Measurements from ENCODE around the gene ZNF235.

ZNF235 gene

DNA sequence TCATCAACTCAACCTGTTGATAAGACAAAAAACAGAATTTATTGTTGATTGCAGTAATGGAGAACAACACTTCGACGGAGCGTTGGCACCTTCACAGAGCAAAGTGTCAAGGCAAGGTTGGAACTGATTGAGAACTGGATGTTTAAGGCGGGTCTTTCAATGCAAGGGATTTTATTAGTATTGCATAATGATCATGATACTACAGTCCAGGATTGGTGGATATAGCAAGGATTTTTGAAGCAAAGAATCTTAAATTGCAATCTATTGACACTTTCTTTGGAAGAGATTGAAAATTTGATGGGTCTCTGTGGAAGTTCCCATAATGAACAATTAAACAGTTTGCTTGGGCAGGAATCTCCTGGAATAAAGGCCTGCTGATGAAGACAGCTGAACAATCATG is 632 bp upstream of the ZNF235 start:
- Histone ChIP-seq H3K4me1 (ENCODE audit: control insufficient read depth, insufficient read depth, low read length) (no peaks in the 10 kb centered on the region), H3K9me3 (ENCODE audit: control insufficient read depth, insufficient read depth, low read length) (peaks cover 12% of the 10 kb centered on the region), H3K36me3 (ENCODE audit: control insufficient read depth, insufficient read depth, low read length) (peaks cover 17% of the 10 kb centered on the region; the same call in 1 of the 2 replicates), H3K9ac (ENCODE audit: low read depth, low read length) (no peak overlapping the region), H3K27ac (ENCODE audit: low read depth, low read length) (no peak overlapping the region), H3K27me3 (ENCODE audit: control insufficient read depth, insufficient read depth, low read length) (no peaks in the 10 kb centered on the region), H3K4me3 (ENCODE audit: low read depth, low read length) (peak overlapping the region; percentile 89)

DNA sequence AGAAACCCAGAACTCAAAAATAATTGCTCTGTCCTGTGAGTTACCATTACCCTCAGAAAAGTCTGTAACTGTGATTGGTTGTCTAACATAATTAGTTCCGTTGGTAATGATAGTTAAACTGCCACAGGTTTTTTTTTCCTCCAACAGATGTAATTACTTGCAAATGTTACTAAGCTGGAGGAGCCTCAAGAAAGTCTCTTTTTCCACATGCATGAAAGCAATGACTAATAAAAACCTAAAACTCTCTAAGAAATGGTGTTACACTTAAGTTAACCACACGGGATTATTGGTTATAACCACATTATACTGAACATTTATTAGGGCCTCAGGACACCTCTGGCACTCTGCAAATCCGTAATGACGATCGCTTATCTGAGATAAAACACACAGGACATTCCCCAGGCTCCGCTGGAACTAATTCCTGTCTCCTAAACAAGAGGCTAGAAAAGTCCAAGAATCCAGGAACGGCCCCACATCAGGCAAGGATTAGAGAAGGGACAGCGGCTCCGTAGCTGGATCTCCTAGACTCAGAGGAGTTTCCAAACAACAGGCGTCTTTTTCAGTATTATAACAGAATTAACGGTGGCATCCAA is 753 bp downstream of the ZNF235 start:
- H3K36me3 ChIP-seq (ENCODE audit: control insufficient read depth, insufficient read depth, low read length) = peaks cover 29% of the 10 kb centered on the region
- peak overlapping the region; percentile 89 for H3K4me3 ChIP-seq (ENCODE audit: low read depth, low read length)
- H3K4me1 ChIP-seq (ENCODE audit: control insufficient read depth, insufficient read depth, low read length) = no peaks in the 10 kb centered on the region
- H3K27me3 ChIP-seq (ENCODE audit: control insufficient read depth, insufficient read depth, low read length) = no peaks in the 10 kb centered on the region
- H3K9me3 ChIP-seq (ENCODE audit: control insufficient read depth, insufficient read depth, low read length) = peaks cover 7% of the 10 kb centered on the region; the same call in 1 of the 2 replicates
- peak overlapping the region; percentile 76 for H3K27ac ChIP-seq (ENCODE audit: low read depth, low read length)
- H3K9ac ChIP-seq (ENCODE audit: low read depth, low read length) = peak overlapping the region; percentile 68

DNA sequence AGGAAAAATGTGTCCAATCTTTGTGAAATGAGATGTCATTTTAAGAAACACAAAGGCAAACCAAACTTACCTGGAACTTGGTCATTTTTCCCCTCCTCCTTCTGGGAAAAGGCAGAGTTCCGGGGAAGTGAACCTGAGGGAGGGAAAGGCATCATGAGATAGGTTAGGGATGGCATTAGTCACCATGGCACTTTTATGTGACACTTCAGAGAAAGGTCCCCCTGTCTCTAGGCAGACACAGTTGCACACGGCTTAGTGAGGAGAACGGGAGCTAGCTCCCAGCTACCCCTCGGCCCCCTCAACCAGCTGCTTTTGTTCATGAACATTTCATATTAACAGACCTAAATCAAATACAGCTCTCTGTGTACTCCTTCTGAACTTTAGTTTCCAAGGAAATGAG is 1.5 kb downstream of the ZNF235 start:
- peak overlapping the region; percentile 89 for H3K4me3 ChIP-seq (ENCODE audit: low read depth, low read length)
- no peak overlapping the region for H3K9ac ChIP-seq (ENCODE audit: low read depth, low read length)
- peaks cover 3% of the 10 kb centered on the region; the same call in 1 of the 2 replicates for H3K9me3 ChIP-seq (ENCODE audit: control insufficient read depth, insufficient read depth, low read length)
- no peak overlapping the region for H3K27ac ChIP-seq (ENCODE audit: low read depth, low read length)
- no peaks in the 10 kb centered on the region for H3K27me3 ChIP-seq (ENCODE audit: control insufficient read depth, insufficient read depth, low read length)
- no peaks in the 10 kb centered on the region for H3K4me1 ChIP-seq (ENCODE audit: control insufficient read depth, insufficient read depth, low read length)
- peaks cover 37% of the 10 kb centered on the region for H3K36me3 ChIP-seq (ENCODE audit: control insufficient read depth, insufficient read depth, low read length)

DNA sequence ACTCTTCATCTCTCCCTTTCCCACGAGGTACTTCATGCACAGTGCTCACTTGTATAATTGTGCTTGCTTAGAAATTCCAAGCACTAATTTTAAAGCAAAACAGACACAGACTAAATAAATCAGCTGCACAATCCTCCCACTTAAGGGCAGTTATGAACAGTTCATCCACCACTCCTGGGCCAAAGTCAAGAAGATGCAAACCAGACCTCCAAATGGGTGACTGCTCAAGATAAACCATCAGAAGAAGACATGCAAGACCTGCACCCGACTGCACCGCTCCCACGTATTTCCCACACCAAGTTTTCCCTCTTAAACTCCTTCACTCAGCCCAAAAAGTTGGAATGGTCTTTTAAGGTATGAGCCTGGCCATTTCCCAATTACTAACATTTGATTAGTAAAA is 19.9 kb downstream of the ZNF235 start:
- H3K4me3 ChIP-seq (ENCODE audit: low read depth, low read length) = no peak overlapping the region
- peaks cover 24% of the 10 kb centered on the region for H3K36me3 ChIP-seq (ENCODE audit: control insufficient read depth, insufficient read depth, low read length)
- H3K27me3 ChIP-seq (ENCODE audit: control insufficient read depth, insufficient read depth, low read length) = no peaks in the 10 kb centered on the region
- no peaks in the 10 kb centered on the region for H3K4me1 ChIP-seq (ENCODE audit: control insufficient read depth, insufficient read depth, low read length)
- peaks cover 25% of the 10 kb centered on the region for H3K9me3 ChIP-seq (ENCODE audit: control insufficient read depth, insufficient read depth, low read length)
- no peak overlapping the region for H3K9ac ChIP-seq (ENCODE audit: low read depth, low read length)
- no peak overlapping the region for H3K27ac ChIP-seq (ENCODE audit: low read depth, low read length)

DNA sequence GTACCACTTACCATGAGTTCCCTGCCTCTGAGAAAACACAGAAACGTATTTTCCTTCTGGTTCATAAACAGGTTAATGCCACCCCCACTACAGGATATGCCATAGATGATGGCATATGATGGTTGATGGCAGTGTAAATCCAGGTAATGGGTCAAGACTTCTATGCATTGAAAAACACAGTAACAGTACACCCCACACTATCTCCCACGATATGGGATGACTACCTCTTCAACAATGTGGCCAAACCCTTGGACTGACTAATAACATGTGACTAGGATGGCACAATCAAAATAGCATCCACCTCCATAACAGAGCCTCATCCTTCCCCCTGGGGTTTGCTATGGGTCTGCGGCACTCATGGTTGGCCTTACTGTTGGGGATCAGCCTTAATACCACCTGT is 22.0 kb downstream of the ZNF235 start:
- Histone ChIP-seq H3K36me3 (ENCODE audit: control insufficient read depth, insufficient read depth, low read length) (peaks cover 9% of the 10 kb centered on the region), H3K27me3 (ENCODE audit: control insufficient read depth, insufficient read depth, low read length) (no peaks in the 10 kb centered on the region), H3K4me1 (ENCODE audit: control insufficient read depth, insufficient read depth, low read length) (no peaks in the 10 kb centered on the region), H3K9ac (ENCODE audit: low read depth, low read length) (no peak overlapping the region), H3K4me3 (ENCODE audit: low read depth, low read length) (no peak overlapping the region), H3K27ac (ENCODE audit: low read depth, low read length) (no peak overlapping the region), H3K9me3 (ENCODE audit: control insufficient read depth, insufficient read depth, low read length) (peaks cover 32% of the 10 kb centered on the region)

DNA sequence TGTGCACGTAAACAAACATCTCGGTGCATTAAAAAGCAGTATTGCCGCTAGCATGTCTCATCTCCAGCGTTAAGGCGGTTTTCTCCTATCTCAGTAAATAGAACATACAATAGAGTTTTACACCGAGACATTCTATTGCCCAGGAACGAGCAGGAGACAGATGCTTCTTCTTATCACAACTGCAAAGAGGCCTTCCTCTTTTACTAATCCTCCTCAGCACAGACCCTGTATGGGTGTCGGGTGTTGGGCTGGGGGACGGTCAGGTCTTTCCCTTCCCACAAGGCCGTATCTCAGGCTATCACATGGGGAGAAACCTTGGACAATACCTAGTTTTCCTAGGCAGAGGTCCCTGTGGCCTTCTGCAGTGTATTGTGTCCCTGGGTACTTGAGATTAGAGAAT is 23.9 kb downstream of the ZNF235 start:
- Histone ChIP-seq H3K36me3 (ENCODE audit: control insufficient read depth, insufficient read depth, low read length) (no peaks in the 10 kb centered on the region), H3K9ac (ENCODE audit: low read depth, low read length) (no peak overlapping the region), H3K27me3 (ENCODE audit: control insufficient read depth, insufficient read depth, low read length) (no peaks in the 10 kb centered on the region), H3K4me1 (ENCODE audit: control insufficient read depth, insufficient read depth, low read length) (no peaks in the 10 kb centered on the region), H3K27ac (ENCODE audit: low read depth, low read length) (no peak overlapping the region), H3K9me3 (ENCODE audit: control insufficient read depth, insufficient read depth, low read length) (peaks cover 38% of the 10 kb centered on the region), H3K4me3 (ENCODE audit: low read depth, low read length) (no peak overlapping the region)

DNA sequence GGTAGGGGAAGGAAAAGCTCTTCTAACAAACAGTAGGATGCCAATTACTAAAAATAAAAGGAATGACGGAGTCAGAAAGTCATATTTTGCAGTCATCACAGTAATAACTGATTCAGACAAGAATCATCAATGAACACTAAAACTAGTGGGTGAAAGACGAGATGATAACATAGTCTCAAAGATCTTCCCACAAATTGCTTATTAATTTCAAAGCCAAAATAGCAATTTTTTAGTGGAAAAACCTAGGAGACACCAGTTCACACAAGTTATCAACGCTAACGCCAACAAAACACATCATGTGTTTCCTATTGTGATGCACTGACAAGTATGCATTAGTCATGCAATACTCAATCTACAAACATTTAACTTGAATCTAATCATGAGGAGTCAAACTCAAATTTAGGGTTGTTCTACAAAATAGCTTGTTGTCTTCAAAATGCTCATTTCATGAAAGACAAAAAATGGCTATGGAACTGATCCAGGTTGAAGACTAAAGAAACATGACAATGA is 26.6 kb downstream of the ZNF235 start:
- Histone ChIP-seq H3K9me3 (ENCODE audit: control insufficient read depth, insufficient read depth, low read length) (peaks cover 50% of the 10 kb centered on the region), H3K36me3 (ENCODE audit: control insufficient read depth, insufficient read depth, low read length) (peaks cover 6% of the 10 kb centered on the region), H3K9ac (ENCODE audit: low read depth, low read length) (no peak overlapping the region), H3K4me3 (ENCODE audit: low read depth, low read length) (no peak overlapping the region), H3K27ac (ENCODE audit: low read depth, low read length) (no peak overlapping the region), H3K4me1 (ENCODE audit: control insufficient read depth, insufficient read depth, low read length) (no peaks in the 10 kb centered on the region), H3K27me3 (ENCODE audit: control insufficient read depth, insufficient read depth, low read length) (no peaks in the 10 kb centered on the region)

DNA sequence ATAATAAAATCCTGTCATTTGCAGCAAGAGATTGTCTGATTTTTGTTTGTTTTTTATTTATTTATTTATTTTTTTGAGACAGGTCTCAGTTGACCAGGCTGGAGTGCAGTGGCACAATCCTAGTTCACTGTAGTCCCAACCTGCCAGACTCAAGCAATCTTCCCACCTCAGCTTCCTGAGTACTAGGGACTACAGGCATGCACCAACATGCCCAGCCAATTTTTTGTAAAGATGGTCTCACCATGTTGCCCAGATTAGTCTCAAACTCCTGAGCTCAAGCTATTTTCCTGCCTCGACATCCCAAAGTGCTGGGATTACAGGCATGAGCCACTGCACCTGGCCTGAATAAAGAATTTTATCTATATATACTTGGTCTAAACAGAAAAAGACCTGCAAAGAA is 27.5 kb downstream of the ZNF235 start:
- Histone ChIP-seq H3K9me3 (ENCODE audit: control insufficient read depth, insufficient read depth, low read length) (peaks cover 52% of the 10 kb centered on the region), H3K27ac (ENCODE audit: low read depth, low read length) (no peak overlapping the region), H3K9ac (ENCODE audit: low read depth, low read length) (no peak overlapping the region), H3K4me3 (ENCODE audit: low read depth, low read length) (no peak overlapping the region), H3K27me3 (ENCODE audit: control insufficient read depth, insufficient read depth, low read length) (no peaks in the 10 kb centered on the region), H3K4me1 (ENCODE audit: control insufficient read depth, insufficient read depth, low read length) (no peaks in the 10 kb centered on the region), H3K36me3 (ENCODE audit: control insufficient read depth, insufficient read depth, low read length) (peaks cover 10% of the 10 kb centered on the region)

DNA sequence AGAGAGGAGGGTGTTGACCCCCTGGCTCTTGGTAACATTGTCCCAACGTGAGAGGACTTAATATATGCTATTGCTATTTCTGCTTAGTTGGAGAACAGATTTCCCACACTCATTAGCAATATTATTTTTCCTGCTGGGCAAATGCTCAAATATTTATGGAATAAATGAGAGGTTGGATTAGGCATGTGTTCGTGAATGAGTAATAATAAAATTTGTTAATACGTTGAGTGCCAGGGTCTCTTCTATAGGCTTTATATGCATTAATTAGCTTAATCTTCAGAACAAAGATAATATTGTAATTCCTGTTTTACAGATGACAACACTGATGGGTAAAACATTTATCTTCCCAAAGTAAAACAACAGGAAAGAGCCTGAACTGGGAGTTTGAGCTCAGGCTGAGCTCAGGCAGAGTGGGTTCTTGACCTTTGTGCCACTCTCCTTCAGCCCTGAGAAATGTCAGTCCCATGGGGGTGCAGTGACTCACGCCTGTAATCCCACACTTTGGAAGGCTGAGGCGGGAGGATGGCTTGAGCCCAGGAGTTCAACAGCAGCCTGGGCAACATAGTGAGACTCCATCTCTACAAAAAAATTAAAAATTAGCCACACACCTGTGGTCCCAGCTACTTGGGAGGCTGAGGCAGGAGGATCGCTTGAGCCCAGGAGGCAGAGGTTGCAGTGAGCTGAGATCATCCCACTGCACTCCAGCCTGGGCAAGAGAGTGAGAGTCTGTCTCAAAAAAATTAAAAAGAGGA is 44.0 kb downstream of the ZNF235 start:
- Histone ChIP-seq H3K9ac (ENCODE audit: low read depth, low read length) (no peak overlapping the region; the same call in 1 of the 2 replicates), H3K9me3 (ENCODE audit: control insufficient read depth, insufficient read depth, low read length) (peaks cover 10% of the 10 kb centered on the region; the same call in 1 of the 2 replicates), H3K36me3 (ENCODE audit: control insufficient read depth, insufficient read depth, low read length) (no peaks in the 10 kb centered on the region), H3K4me1 (ENCODE audit: control insufficient read depth, insufficient read depth, low read length) (peaks cover 6% of the 10 kb centered on the region), H3K27ac (ENCODE audit: low read depth, low read length) (no peak overlapping the region), H3K4me3 (ENCODE audit: low read depth, low read length) (peak overlapping the region; percentile 71), H3K27me3 (ENCODE audit: control insufficient read depth, insufficient read depth, low read length) (no peaks in the 10 kb centered on the region)

DNA sequence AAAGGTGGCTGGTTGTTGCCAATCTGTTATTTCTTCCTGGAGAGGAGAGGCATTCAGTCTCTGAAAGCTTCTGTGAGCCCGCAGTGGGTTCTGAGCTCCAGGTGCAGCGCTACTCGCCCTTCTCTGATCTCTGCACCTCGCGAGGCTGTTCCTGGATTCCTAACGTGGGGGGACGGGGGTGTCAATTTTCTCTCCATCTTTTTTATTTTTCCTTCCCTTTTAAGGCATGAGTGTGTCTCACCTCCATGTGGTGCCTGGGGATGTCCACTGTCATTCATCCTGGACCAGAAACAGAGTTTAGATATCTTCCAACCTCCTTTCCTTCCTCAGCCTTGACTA is 44.5 kb downstream of the ZNF235 start:
- Histone ChIP-seq H3K36me3 (ENCODE audit: control insufficient read depth, insufficient read depth, low read length) (no peaks in the 10 kb centered on the region), H3K9ac (ENCODE audit: low read depth, low read length) (peak overlapping the region; percentile 68), H3K9me3 (ENCODE audit: control insufficient read depth, insufficient read depth, low read length) (peaks cover 15% of the 10 kb centered on the region), H3K27me3 (ENCODE audit: control insufficient read depth, insufficient read depth, low read length) (no peaks in the 10 kb centered on the region), H3K4me1 (ENCODE audit: control insufficient read depth, insufficient read depth, low read length) (peaks cover 6% of the 10 kb centered on the region), H3K27ac (ENCODE audit: low read depth, low read length) (no peak overlapping the region), H3K4me3 (ENCODE audit: low read depth, low read length) (peak overlapping the region; percentile 71)

DNA sequence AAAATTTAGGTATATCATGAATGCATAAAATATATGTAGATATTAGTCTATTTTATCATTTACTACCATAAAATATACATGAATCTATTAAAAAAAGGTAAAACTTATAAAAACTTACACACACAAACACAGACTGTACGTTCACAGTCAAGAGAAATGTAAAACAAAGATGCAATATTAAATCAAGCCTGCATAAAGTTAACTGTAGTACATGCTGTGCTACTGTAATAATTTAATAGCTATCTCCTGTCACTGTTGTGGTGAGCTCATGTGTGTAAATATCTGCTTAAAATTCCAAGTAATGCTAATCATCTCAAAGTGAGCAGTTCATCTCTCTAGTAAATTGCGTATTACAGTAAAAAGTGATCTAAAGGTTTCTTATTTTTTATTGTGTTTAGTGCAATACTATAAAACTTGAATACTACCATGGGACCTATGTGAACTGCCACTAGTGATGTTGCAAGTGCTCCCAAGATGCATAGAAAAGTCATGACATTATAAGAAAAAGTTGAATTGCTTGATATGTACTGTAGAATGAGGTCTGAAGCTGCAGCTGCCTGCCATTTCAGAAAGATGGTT is 45.9 kb downstream of the ZNF235 start:
- H3K9me3 ChIP-seq (ENCODE audit: control insufficient read depth, insufficient read depth, low read length) = peaks cover 27% of the 10 kb centered on the region
- peaks cover 6% of the 10 kb centered on the region for H3K4me1 ChIP-seq (ENCODE audit: control insufficient read depth, insufficient read depth, low read length)
- peak overlapping the region; percentile 71; the same call in 1 of the 2 replicates for H3K4me3 ChIP-seq (ENCODE audit: low read depth, low read length)
- no peak overlapping the region for H3K27ac ChIP-seq (ENCODE audit: low read depth, low read length)
- H3K27me3 ChIP-seq (ENCODE audit: control insufficient read depth, insufficient read depth, low read length) = no peaks in the 10 kb centered on the region
- H3K36me3 ChIP-seq (ENCODE audit: control insufficient read depth, insufficient read depth, low read length) = no peaks in the 10 kb centered on the region
- H3K9ac ChIP-seq (ENCODE audit: low read depth, low read length) = no peak overlapping the region

Data from HUES48 (cell line).